DMS79 treated with DMSO at 0.1 percent for 48 hours (cell line): Measurements from ENCODE around the gene RNASET2.
"Not testable (repeated sequence)": the region's sequence is repeated elsewhere in the genome, so short reads cannot be mapped to it uniquely, and the experiment has no call there.

ENCODE experiments used
- DNase-seq: peaks from one replicate; lab custom pipeline; 2025; lab: John Stamatoyannopoulos, UW

The RNASET2 gene

GRCh38 chr6:166902211-166902755, 54.1 kb downstream of the RNASET2 start:
- no peak for DNase-seq

- DNase-seq = no peak
Observed at GRCh38 chr6:166901626-166902025, 54.7 kb downstream of the RNASET2 start.

GRCh38 chr6:166900956-166901607, 55.3 kb downstream of the RNASET2 start:
- no peak for DNase-seq

- no peak for DNase-seq
Observed at GRCh38 chr6:166900130-166900708, 56.1 kb downstream of the RNASET2 start.

GRCh38 chr6:166898910-166899309, 57.4 kb downstream of the RNASET2 start:
- no peak for DNase-seq

- DNase-seq = not testable (repeated sequence)
Observed at GRCh38 chr6:166894614-166895013, 61.7 kb downstream of the RNASET2 start.

GRCh38 chr6:166892472-166892871, 63.9 kb downstream of the RNASET2 start:
- not testable (repeated sequence) for DNase-seq

- DNase-seq = not testable (repeated sequence)
Observed at GRCh38 chr6:166886773-166887172, 69.6 kb downstream of the RNASET2 start.

- not testable (repeated sequence) for DNase-seq
Observed at GRCh38 chr6:166884958-166885357, 71.4 kb downstream of the RNASET2 start.

- DNase-seq = no peak
Observed at GRCh38 chr6:166879594-166879993, 76.8 kb downstream of the RNASET2 start.
